PFSK-1 (cell line): Measurements from ENCODE around the gene TRMT61A.

ENCODE experiments used
- POLR2AphosphoS5 ChIP-seq: IDR thresholded peaks from 2 replicates; pipeline ENCODE4 v1.6.1; 2012; ENCODE audit warnings: low read depth, mild to moderate bottlenecking, control low read depth, low read length, moderate library complexity
- TAF1 ChIP-seq: IDR thresholded peaks from 2 replicates; pipeline ENCODE4 v1.6.1; 2012; ENCODE audit warnings: low read length, control low read depth, borderline replicate concordance; ENCODE audit not compliant: insufficient read depth

DNA sequence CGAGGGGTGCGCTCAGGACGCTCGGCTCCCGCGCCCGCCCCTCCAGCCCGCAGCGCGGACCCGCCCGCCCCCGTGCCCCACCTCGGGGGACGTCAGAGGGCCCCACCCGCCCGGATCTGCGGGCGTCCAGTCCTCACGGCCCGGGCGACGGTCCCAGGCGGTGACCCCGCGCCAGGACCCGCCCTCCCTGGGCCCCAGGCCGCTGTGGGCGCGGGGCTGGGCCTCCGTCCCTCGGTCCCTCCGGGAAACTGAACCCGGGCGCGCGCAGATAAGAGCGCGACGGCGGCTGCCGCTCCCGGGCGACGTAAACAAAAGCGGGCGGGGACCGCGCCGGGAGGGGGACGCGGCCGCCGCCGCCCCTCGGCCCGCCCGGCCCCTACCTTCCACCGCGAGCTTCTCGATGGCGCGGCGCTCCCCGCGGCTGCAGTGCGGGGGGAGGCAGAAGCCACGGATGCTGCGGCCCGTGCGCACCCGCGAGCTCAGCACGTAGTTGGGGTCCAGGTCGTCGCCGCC lies 7.5 kb upstream of the TRMT61A start:
- TF ChIP-seq POLR2AphosphoS5 (no peak), TAF1 (no peak)
